MCF 10A (cell line): ENCODE results near the gene ST7. TPM values are rescaled to one million over a fixed set of nuclear protein-coding genes. Genes with fewer than 3 reads are reported as not detected.

Experiments used
- BruUV-seq: library from RNA; stranded (reverse); fragments of 400-500 nt; replicated peaks from 2 replicates; lab custom pipeline; 2021; lab: Mats Ljungman, UMichigan
- CTCF ChIA-PET: fragments of 300-600 bp; sonication (Branson Sonifier 250); formaldehyde crosslinking; extraction: SDS; loops from one replicate; lab custom pipeline; 2021; ENCODE audit warnings: antibody characterized with exemption, inconsistent platforms; lab: Yijun Ruan, JAX
- POLR2A ChIA-PET: fragments of 300-600, 350-650 bp; sonication (Branson Sonifier 250); formaldehyde crosslinking; extraction: SDS; loops from one replicate; lab custom pipeline; 2020; ENCODE audit warnings: antibody characterized with exemption, inconsistent platforms; lab: Yijun Ruan, JAX
- DNase-seq: peaks from one replicate; pipeline ENCODE4 v3.0.0-alpha.2; 2018; ENCODE audit not compliant: unreplicated experiment
- H3K27ac Mint-ChIP-seq: one replicate; pipeline ENCODE4 v1.8.0; 2022; ENCODE audit warnings: mild to moderate bottlenecking, low read depth, mixed read lengths; ENCODE audit not compliant: unreplicated experiment
- H3K27me3 Mint-ChIP-seq: one replicate; pipeline ENCODE4 v1.8.0; 2022; ENCODE audit warnings: mixed read lengths; ENCODE audit not compliant: insufficient read depth, unreplicated experiment
- H3K36me3 Mint-ChIP-seq: one replicate; pipeline ENCODE4 v1.8.0; 2022; ENCODE audit warnings: mild to moderate bottlenecking, moderate library complexity, mixed read lengths; ENCODE audit not compliant: insufficient read depth, unreplicated experiment
- H3K4me1 Mint-ChIP-seq: one replicate; pipeline ENCODE4 v1.8.0; 2022; ENCODE audit warnings: mixed read lengths; ENCODE audit not compliant: insufficient read depth, unreplicated experiment
- H3K4me3 Mint-ChIP-seq: one replicate; pipeline ENCODE4 v1.8.0; 2022; ENCODE audit warnings: mild to moderate bottlenecking, moderate library complexity, mixed read lengths; ENCODE audit not compliant: unreplicated experiment
- H3K9me3 Mint-ChIP-seq: one replicate; pipeline ENCODE4 v1.8.0; 2022; ENCODE audit warnings: mixed read lengths; ENCODE audit not compliant: unreplicated experiment
- CTCF ChIP-seq: fragments of 200-600 bp; IDR thresholded peaks from one replicate; pipeline ENCODE4 v1.8.0; 2022; ENCODE audit warnings: antibody characterized with exemption, mild to moderate bottlenecking; ENCODE audit not compliant: unreplicated experiment
- intact Hi-C: fragments of 100-400 bp; cut with micrococcal nuclease; formaldehyde crosslinking; loops from 2 replicates; pipeline ENCODE4 v1.14.1; 2022
- total RNA-seq: library from RNA; stranded (reverse); gene quantifications from 2 replicates; pipeline ENCODE4 v1.2.3, GENCODE V29; 2022

ST7 gene
- total RNA-seq, 1 experiment from 2014 or later, result 18.5 TPM

- no peak for DNase-seq
- ChIA-PET CTCF (no interaction called here), POLR2A (no interaction called here)
- no peaks in the 10 kb centered on the region for H3K9me3 Mint-ChIP-seq
- no peaks in the 10 kb centered on the region for H3K27me3 Mint-ChIP-seq
- no TSS peak for BruUV-seq
- H3K27ac Mint-ChIP-seq, result no peak overlapping the region
- no peak overlapping the region for H3K4me3 Mint-ChIP-seq
- intact Hi-C loops, result no loop called here
- H3K36me3 Mint-ChIP-seq, result peaks cover 4% of the 10 kb centered on the region
- TF ChIP-seq CTCF, result no peak
- H3K4me1 Mint-ChIP-seq, result no peaks in the 10 kb centered on the region
Observed at GRCh38 chr7:117043108-117043825, 90.0 kb downstream of the ST7 start.

GRCh38 chr7:117044664-117045063, 91.4 kb downstream of the ST7 start:
- TF ChIP-seq CTCF, result no peak
- DNase-seq, result no peak
- ChIA-PET CTCF (interaction anchor here (0.6 to 1.0 kb wide), 2 partner anchors 10 to 76 kb away, joined by 3 to 4 read pairs; no protein-coding TSS in a partner anchor), POLR2A (no interaction called here)
- Mint-ChIP-seq H3K9me3 (no peaks in the 10 kb centered on the region), H3K27me3 (no peaks in the 10 kb centered on the region), H3K27ac (no peak overlapping the region), H3K4me1 (no peaks in the 10 kb centered on the region), H3K36me3 (peaks cover 4% of the 10 kb centered on the region), H3K4me3 (no peak overlapping the region)
- no TSS peak for BruUV-seq
- intact Hi-C loops, result no loop called here

- no peaks in the 10 kb centered on the region for H3K9me3 Mint-ChIP-seq
- no peaks in the 10 kb centered on the region for H3K4me1 Mint-ChIP-seq
- POLR2A ChIA-PET, result no interaction called here
- intact Hi-C loops, result no loop called here
- H3K4me3 Mint-ChIP-seq, result no peak overlapping the region
- no peak for TF ChIP-seq CTCF
- no peak for DNase-seq
- no peaks in the 10 kb centered on the region for H3K27me3 Mint-ChIP-seq
- peaks cover 4% of the 10 kb centered on the region for H3K36me3 Mint-ChIP-seq
- CTCF ChIA-PET, result interaction anchor here (0.7 to 0.9 kb wide), 2 partner anchors 14 to 38 kb away, joined by 3 to 4 read pairs; no protein-coding TSS in a partner anchor
- no peak overlapping the region for H3K27ac Mint-ChIP-seq
- no TSS peak for BruUV-seq
Observed at GRCh38 chr7:117045927-117046710, 92.8 kb downstream of the ST7 start.

- H3K4me3 Mint-ChIP-seq, result no peak overlapping the region
- intact Hi-C loops, result no loop called here
- peak overlapping the region; percentile 36 for H3K27ac Mint-ChIP-seq
- H3K9me3 Mint-ChIP-seq, result no peaks in the 10 kb centered on the region
- no peak for TF ChIP-seq CTCF
- peaks cover 8% of the 10 kb centered on the region for H3K4me1 Mint-ChIP-seq
- no peaks in the 10 kb centered on the region for H3K27me3 Mint-ChIP-seq
- ChIA-PET CTCF (no interaction called here), POLR2A (no interaction called here)
- BruUV-seq, result no TSS peak
- H3K36me3 Mint-ChIP-seq, result peaks cover 4% of the 10 kb centered on the region
- DNase-seq, result peak; percentile 7
Observed at GRCh38 chr7:117047496-117047895, 94.2 kb downstream of the ST7 start.
